Measurements from ENCODE around the gene DCAF17.

- TF ChIP-seq POLR2A (IDR thresholded peaks at IDR 0.05): no peak
- no peak for TF ChIP-seq POLR2AphosphoS5 (IDR thresholded peaks at IDR 0.05)
These were observed 24.5 kb upstream of the DCAF17 start for GRCh38 chr2:171409436-171409971.

All from gastroesophageal sphincter (tissue), 2 donors.